ENCODE results near the gene BAZ2B.
"Not testable (repeated sequence)": the region's sequence is repeated elsewhere in the genome, so short reads cannot be mapped to it uniquely, and the experiment has no call there.

The BAZ2B gene

GRCh38 chr2:159362094-159362493, 254.3 kb downstream of the BAZ2B start:
- no peak for DNase-seq (ENCODE audit: low read depth)
- no peak for TF ChIP-seq CTCF (conservative IDR thresholded peaks at IDR 0.05; ENCODE audit: low read length)

GRCh38 chr2:159361603-159362002, 254.7 kb downstream of the BAZ2B start:
- not testable (repeated sequence) for DNase-seq (ENCODE audit: low read depth); H3K4me3 ChIP-seq (ENCODE audit: low read length)

More at GRCh38 chr2:159362094-159362493, 254.3 kb downstream of the BAZ2B start:
- H3K4me3 ChIP-seq (ENCODE audit: low read length) = no peak overlapping the region

- DNase-seq (ENCODE audit: low read depth) = no peak
- H3K4me3 ChIP-seq (ENCODE audit: low read length) = no peak overlapping the region
- no peak for TF ChIP-seq CTCF (conservative IDR thresholded peaks at IDR 0.05; ENCODE audit: low read length)
Measured at GRCh38 chr2:159356053-159356554, 260.2 kb downstream of the BAZ2B start.

- DNase-seq (ENCODE audit: low read depth) = no peak
- H3K4me3 ChIP-seq (ENCODE audit: low read length) = no peak overlapping the region
- TF ChIP-seq CTCF (conservative IDR thresholded peaks at IDR 0.05; ENCODE audit: low read length) = no peak
Measured at GRCh38 chr2:159351977-159352376, 264.4 kb downstream of the BAZ2B start.

- no peak for TF ChIP-seq CTCF (conservative IDR thresholded peaks at IDR 0.05; ENCODE audit: low read length)
- no peak for DNase-seq (ENCODE audit: low read depth)
Measured at GRCh38 chr2:159349674-159350299, 266.6 kb downstream of the BAZ2B start.

GRCh38 chr2:159326569-159327255, 289.6 kb downstream of the BAZ2B start:
- no peak for TF ChIP-seq CTCF (conservative IDR thresholded peaks at IDR 0.05; ENCODE audit: low read length)
- H3K4me3 ChIP-seq (ENCODE audit: low read length) = no peak overlapping the region
- DNase-seq (ENCODE audit: low read depth) = peak; percentile 86

More at GRCh38 chr2:159349674-159350299, 266.6 kb downstream of the BAZ2B start:
- no peak overlapping the region for H3K4me3 ChIP-seq (ENCODE audit: low read length)

- no peak overlapping the region for H3K4me3 ChIP-seq (ENCODE audit: low read length)
- DNase-seq (ENCODE audit: low read depth) = no peak
- TF ChIP-seq CTCF (conservative IDR thresholded peaks at IDR 0.05; ENCODE audit: low read length) = no peak
Measured at GRCh38 chr2:159322419-159322818, 293.9 kb downstream of the BAZ2B start.
